Fibroblast of mammary gland (primary cell): ENCODE data around the gene PITHD1.

Experiments
- DNase-seq: peaks from one replicate; pipeline ENCODE4 v3.0.0-alpha.2; 2010; ENCODE audit warnings: low read depth
- H3K4me3 ChIP-seq: 2 replicates; pipeline ENCODE4 v1.5.1; 2011; ENCODE audit warnings: low read depth, mild to moderate bottlenecking, low read length, moderate library complexity; ENCODE audit not compliant: control insufficient read depth
- TF ChIP-seq, protein P1 (sequence below): conservative IDR thresholded peaks from 2 replicates; pipeline ENCODE4 v1.5.1; 2011; ENCODE audit warnings: low read depth, low read length, inconsistent platforms; ENCODE audit not compliant: control insufficient read depth, insufficient read depth

PITHD1 gene

DNA sequence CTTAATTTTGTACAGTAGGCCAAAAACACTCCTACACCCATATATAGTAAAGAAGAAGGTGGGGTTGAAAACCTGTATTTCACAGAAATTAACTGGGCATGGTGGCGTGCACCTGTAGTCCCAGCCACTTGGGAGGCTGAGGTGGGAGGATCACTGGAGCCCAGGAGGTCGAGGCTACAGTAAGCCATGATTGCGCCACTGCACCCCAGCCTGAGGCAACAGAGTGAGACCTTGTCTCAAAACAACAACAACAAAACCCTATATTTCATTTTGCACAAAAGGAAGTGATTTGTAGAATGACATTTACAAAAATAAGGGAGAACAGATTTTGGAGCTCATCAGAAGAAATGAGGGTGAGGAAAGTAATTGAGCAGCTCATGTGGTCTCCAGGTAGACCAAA lies 10.5 kb downstream of the PITHD1 start:
- no peak overlapping the region for H3K4me3 ChIP-seq
- TF ChIP-seq, protein P1, sequence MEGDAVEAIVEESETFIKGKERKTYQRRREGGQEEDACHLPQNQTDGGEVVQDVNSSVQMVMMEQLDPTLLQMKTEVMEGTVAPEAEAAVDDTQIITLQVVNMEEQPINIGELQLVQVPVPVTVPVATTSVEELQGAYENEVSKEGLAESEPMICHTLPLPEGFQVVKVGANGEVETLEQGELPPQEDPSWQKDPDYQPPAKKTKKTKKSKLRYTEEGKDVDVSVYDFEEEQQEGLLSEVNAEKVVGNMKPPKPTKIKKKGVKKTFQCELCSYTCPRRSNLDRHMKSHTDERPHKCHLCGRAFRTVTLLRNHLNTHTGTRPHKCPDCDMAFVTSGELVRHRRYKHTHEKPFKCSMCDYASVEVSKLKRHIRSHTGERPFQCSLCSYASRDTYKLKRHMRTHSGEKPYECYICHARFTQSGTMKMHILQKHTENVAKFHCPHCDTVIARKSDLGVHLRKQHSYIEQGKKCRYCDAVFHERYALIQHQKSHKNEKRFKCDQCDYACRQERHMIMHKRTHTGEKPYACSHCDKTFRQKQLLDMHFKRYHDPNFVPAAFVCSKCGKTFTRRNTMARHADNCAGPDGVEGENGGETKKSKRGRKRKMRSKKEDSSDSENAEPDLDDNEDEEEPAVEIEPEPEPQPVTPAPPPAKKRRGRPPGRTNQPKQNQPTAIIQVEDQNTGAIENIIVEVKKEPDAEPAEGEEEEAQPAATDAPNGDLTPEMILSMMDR: no peak
- no peak for DNase-seq

- peak; percentile 85 for DNase-seq
- H3K4me3 ChIP-seq: peak within 1 kb of the TSS; percentile 90
- TF ChIP-seq, protein P1: no peak
Observed at GRCh38 chr1:23790696-23791515, 12.7 kb downstream of the PITHD1 start, which contains the start of gene LYPLA2. TSS of gene LYPLA2 (plus strand) at chr1:23791145. CDS start at chr1:23792683, 1,538 bp downstream.

- DNase-seq: no peak
- peak overlapping the region; percentile 90 for H3K4me3 ChIP-seq
- TF ChIP-seq, protein P1: no peak
Observed at GRCh38 chr1:23791516-23792047, 13.4 kb downstream of the PITHD1 start.

- H3K4me3 ChIP-seq: peak overlapping the region; percentile 90
- TF ChIP-seq, protein P1: no peak
- no peak for DNase-seq
Observed at GRCh38 chr1:23792151-23792945, 14.1 kb downstream of the PITHD1 start.

- TF ChIP-seq, protein P1: no peak
- peak; percentile 60 for DNase-seq
- no peak overlapping the region for H3K4me3 ChIP-seq
Observed at GRCh38 chr1:23793018-23793781, 15.0 kb downstream of the PITHD1 start.
